Lower lobe of right lung (tissue), 2 donors: ENCODE measurements around the gene ST6GALNAC4. TPM values are rescaled to one million over a fixed set of nuclear protein-coding genes. Genes with fewer than 3 reads are reported as not detected.

Experiments
- ATAC-seq, 2 donors: fragments of 200-7000 bp; cut with Tn5 transposase; one replicate each; pipeline ENCODE4 v1.9.1; 2020 to 2022; ENCODE audit warnings: mild to moderate bottlenecking in 2 of 2, moderate library complexity in 2 of 2
- DNase-seq: peaks from one replicate; pipeline ENCODE4 v3.0.0-alpha.2; 2020
- H3K27ac ChIP-seq: fragments of 200-600 bp; one replicate; pipeline ENCODE4 v1.8.0; 2022
- H3K27me3 ChIP-seq: fragments of 200-600 bp; one replicate; pipeline ENCODE4 v1.8.0; 2022; ENCODE audit warnings: low read depth
- H3K36me3 ChIP-seq: fragments of 200-600 bp; one replicate; pipeline ENCODE4 v1.8.0; 2022; ENCODE audit warnings: mild to moderate bottlenecking
- H3K4me1 ChIP-seq: fragments of 200-600 bp; one replicate; pipeline ENCODE4 v1.8.0; 2022
- H3K4me3 ChIP-seq: fragments of 200-600 bp; one replicate; pipeline ENCODE4 v1.8.0; 2022; ENCODE audit warnings: mild to moderate bottlenecking
- H3K9me3 ChIP-seq: fragments of 200-600 bp; one replicate; pipeline ENCODE4 v1.8.0; 2022
- CTCF ChIP-seq: fragments of 200-600 bp; IDR thresholded peaks from one replicate; pipeline ENCODE4 v1.8.0; 2022; ENCODE audit warnings: antibody characterized with exemption, mild to moderate bottlenecking
- intact Hi-C: fragments of 100-400 bp; cut with DNase I; formaldehyde crosslinking; loops from one replicate; pipeline ENCODE4 v1.11.0; 2022
- long read RNA-seq: library from polyadenylated mRNA; unstranded; transcript quantifications from one replicate; pipeline ENCODE4 v2.0.0, GENCODE V29; 2021
- total RNA-seq: library from RNA; stranded (reverse); fragmentation: NEBNext Ultra II Directional; extraction: Animal tissue kit (Norgen Biotek cat#: 25700); gene quantifications from one replicate; pipeline ENCODE4 v1.2.1, GENCODE V29; 2021
- donor health status: DM: no; HTN: yes; CAD: no; lungs with severe emphysema.

ST6GALNAC4 gene
- total RNA-seq = 45.6 TPM
- long read RNA-seq, transcript ST6GALNAC4-201 (6 exons, 1,691 nt) = major isoform, 43 of 59 reads
- long read RNA-seq, partial matches to known transcripts = 7 of 59 reads
- long read RNA-seq, other reads (novel, unspliced or antisense) = 8 of 59 reads

GRCh38 chr9:127916720-127917581 is at the start of gene ST6GALNAC4:
ST6GALNAC4 (minus strand) TSS chr9:127917041; CDS start chr9:127916419, 622 bp downstream.
- H3K4me3 ChIP-seq = peak within 1 kb of the TSS; percentile 77
- H3K27me3 ChIP-seq = no peaks in the 10 kb centered on the region
- intact Hi-C loops = no loop called here
- ATAC-seq (peak; percentile 88 to 94), DNase-seq (peak; percentile 96)
- H3K27ac ChIP-seq = peak within 1 kb of the TSS; percentile 74
- no peak for TF ChIP-seq CTCF
- H3K36me3 ChIP-seq = peaks cover 20% of the 10 kb centered on the region
- H3K9me3 ChIP-seq = no peaks in the 10 kb centered on the region
- peaks cover 80% of the 10 kb centered on the region for H3K4me1 ChIP-seq

- Histone ChIP-seq H3K27ac (peak overlapping the region; percentile 84), H3K4me1 (peaks cover 85% of the 10 kb centered on the region), H3K9me3 (no peaks in the 10 kb centered on the region), H3K4me3 (peak overlapping the region; percentile 27), H3K36me3 (no peaks in the 10 kb centered on the region), H3K27me3 (no peaks in the 10 kb centered on the region)
- DNase-seq = no peak
- peak; percentile 1 to 10 for ATAC-seq
- intact Hi-C loops = no loop called here
- no peak for TF ChIP-seq CTCF
Observed at GRCh38 chr9:127965953-127966352, 49.1 kb upstream of the ST6GALNAC4 start.

- Histone ChIP-seq H3K36me3 (no peaks in the 10 kb centered on the region), H3K27ac (peak overlapping the region; percentile 41), H3K4me1 (peaks cover 72% of the 10 kb centered on the region), H3K9me3 (no peaks in the 10 kb centered on the region), H3K4me3 (no peak overlapping the region), H3K27me3 (no peaks in the 10 kb centered on the region)
- DNase-seq (no peak), ATAC-seq (no peak)
- TF ChIP-seq CTCF = no peak
- intact Hi-C loops = no loop called here
Observed at GRCh38 chr9:127963359-127964064, 46.7 kb upstream of the ST6GALNAC4 start.

GRCh38 chr9:127963041-127963358 is 46.2 kb upstream of the ST6GALNAC4 start:
- H3K4me3 ChIP-seq = no peak overlapping the region
- no peak for TF ChIP-seq CTCF
- intact Hi-C loops = no loop called here

GRCh38 chr9:127962278-127962677 is 45.4 kb upstream of the ST6GALNAC4 start:
- Histone ChIP-seq H3K9me3 (no peaks in the 10 kb centered on the region), H3K36me3 (no peaks in the 10 kb centered on the region), H3K4me3 (no peak overlapping the region), H3K4me1 (peaks cover 60% of the 10 kb centered on the region), H3K27me3 (no peaks in the 10 kb centered on the region), H3K27ac (no peak overlapping the region)
- ATAC-seq (no peak), DNase-seq (no peak)
- no peak for TF ChIP-seq CTCF
- intact Hi-C loops = no loop called here

More at GRCh38 chr9:127963041-127963358, 46.2 kb upstream of the ST6GALNAC4 start:
- Histone ChIP-seq H3K36me3 (no peaks in the 10 kb centered on the region), H3K9me3 (no peaks in the 10 kb centered on the region), H3K4me1 (peaks cover 67% of the 10 kb centered on the region), H3K27ac (peak overlapping the region; percentile 41), H3K27me3 (no peaks in the 10 kb centered on the region)
- no peak for DNase-seq
- ATAC-seq = no peak
